Measurements from ENCODE around the gene SMARCE1. TPM values are rescaled to one million over a fixed set of nuclear protein-coding genes. Genes with fewer than 3 reads are reported as not detected.

The SMARCE1 gene
- polyA plus RNA-seq, 1 donor (not counting 4 experiments of a cell fraction or from before 2014, with no cell fraction given) = 60.6 TPM

- DNase-seq (ENCODE audit: low read depth, low spot score) (no peak), FAIRE-seq (no peak)
- Histone ChIP-seq H3K27ac (ENCODE audit: control insufficient read depth, insufficient read depth, low read length) (no peak overlapping the region), H3K4me2 (ENCODE audit: control insufficient read depth, extremely low read depth, insufficient read depth, low read depth, low read length) (no peak overlapping the region), H3K36me3 (ENCODE audit: control insufficient read depth in 2 of 2, extremely low read depth in 1 of 2, insufficient read depth in 2 of 2, low read length in 2 of 2) (no peaks in the 10 kb centered on the region), H3K27me3 (ENCODE audit: control insufficient read depth, extremely low read depth, insufficient read depth, low read length) (peaks cover 22% of the 10 kb centered on the region), H3K9me1 (ENCODE audit: control insufficient read depth, extremely low read depth, insufficient read depth, low read length) (no peaks in the 10 kb centered on the region), H3K9me3 (ENCODE audit: control insufficient read depth, low read depth, low read length) (no peaks in the 10 kb centered on the region), H2AFZ (ENCODE audit: control insufficient read depth, low read length) (no peak overlapping the region), H3K9ac (ENCODE audit: control insufficient read depth, extremely low read depth, insufficient read depth, low read length) (no peak overlapping the region), H3K79me2 (ENCODE audit: control insufficient read depth, insufficient read depth, low read length) (no peaks in the 10 kb centered on the region), H3K4me3 (ENCODE audit: control insufficient read depth in 2 of 3, extremely low read depth in 1 of 3, insufficient read depth in 2 of 3, low read depth in 1 of 3, low read length in 3 of 3) (no peak overlapping the region), H4K20me1 (ENCODE audit: control insufficient read depth, extremely low read depth, insufficient read depth, low read length) (no peaks in the 10 kb centered on the region), H3K4me1 (ENCODE audit: control insufficient read depth, extremely low read depth, insufficient read depth, low read length) (no peaks in the 10 kb centered on the region)
- no peak for TF ChIP-seq EZH2 (IDR thresholded peaks at IDR 0.05; ENCODE audit: low read length)
- no peak for TF ChIP-seq CTCF (optimal IDR thresholded peaks at IDR 0.05 in 1 of 3, IDR thresholded peaks at IDR 0.05 in 1 of 3, conservative IDR thresholded peaks at IDR 0.05 in 1 of 3; ENCODE audit: extremely low read depth in 1 of 3, insufficient read depth in 2 of 3, low read length in 3 of 3)
- dilution Hi-C loops (cut with MboI; ENCODE audit: extremely low pct_ligation_motif_present, low sequenced_read_pairs) = no loop called here
Observed at GRCh38 chr17:40621578-40621977, 26.0 kb downstream of the SMARCE1 start.

- no peak overlapping the region for H3K27ac ChIP-seq (ENCODE audit: control insufficient read depth, insufficient read depth, low read length)
- no peaks in the 10 kb centered on the region for H3K4me1 ChIP-seq (ENCODE audit: control insufficient read depth, extremely low read depth, insufficient read depth, low read length)
- no peak overlapping the region for H2AFZ ChIP-seq (ENCODE audit: control insufficient read depth, low read length)
- no peak overlapping the region for H3K4me2 ChIP-seq (ENCODE audit: control insufficient read depth, extremely low read depth, insufficient read depth, low read depth, low read length)
- H3K79me2 ChIP-seq (ENCODE audit: control insufficient read depth, insufficient read depth, low read length) = no peaks in the 10 kb centered on the region
- FAIRE-seq (no peak), DNase-seq (ENCODE audit: low read depth, low spot score) (no peak)
- H3K9me1 ChIP-seq (ENCODE audit: control insufficient read depth, extremely low read depth, insufficient read depth, low read length) = no peaks in the 10 kb centered on the region
- H3K27me3 ChIP-seq (ENCODE audit: control insufficient read depth, extremely low read depth, insufficient read depth, low read length) = peaks cover 25% of the 10 kb centered on the region
- no peak overlapping the region for H3K4me3 ChIP-seq (ENCODE audit: control insufficient read depth in 2 of 3, extremely low read depth in 1 of 3, insufficient read depth in 2 of 3, low read depth in 1 of 3, low read length in 3 of 3)
- dilution Hi-C loops (cut with MboI; ENCODE audit: extremely low pct_ligation_motif_present, low sequenced_read_pairs) = no loop called here
- no peak overlapping the region for H3K9ac ChIP-seq (ENCODE audit: control insufficient read depth, extremely low read depth, insufficient read depth, low read length)
- H3K9me3 ChIP-seq (ENCODE audit: control insufficient read depth, low read depth, low read length) = no peaks in the 10 kb centered on the region
- no peak for TF ChIP-seq CTCF (optimal IDR thresholded peaks at IDR 0.05 in 1 of 3, IDR thresholded peaks at IDR 0.05 in 1 of 3, conservative IDR thresholded peaks at IDR 0.05 in 1 of 3; ENCODE audit: extremely low read depth in 1 of 3, insufficient read depth in 2 of 3, low read length in 3 of 3)
- TF ChIP-seq EZH2 (IDR thresholded peaks at IDR 0.05; ENCODE audit: low read length) = no peak
- no peaks in the 10 kb centered on the region for H4K20me1 ChIP-seq (ENCODE audit: control insufficient read depth, extremely low read depth, insufficient read depth, low read length)
- no peaks in the 10 kb centered on the region for H3K36me3 ChIP-seq (ENCODE audit: control insufficient read depth in 2 of 2, extremely low read depth in 1 of 2, insufficient read depth in 2 of 2, low read length in 2 of 2)
Observed at GRCh38 chr17:40621019-40621418, 26.6 kb downstream of the SMARCE1 start.
